CD1c-positive myeloid dendritic cell (primary cell): ENCODE measurements around the gene PPM1H.
A peak's percentile ranks its signal among the peaks of the same experiment; 100 is the strongest.

Source experiments
- DNase-seq: peaks from one replicate; pipeline ENCODE4 v3.0.0-alpha.2; 2016; ENCODE audit errors: extremely low spot score

PPM1H gene

GRCh38 chr12:62873826-62874448, 61.0 kb downstream of the PPM1H start:
- DNase-seq = no peak

- DNase-seq = no peak
Measured at GRCh38 chr12:62873116-62873825, 61.7 kb downstream of the PPM1H start.

GRCh38 chr12:62868820-62869219, 66.1 kb downstream of the PPM1H start:
- DNase-seq = no peak

- DNase-seq = no peak
Measured at GRCh38 chr12:62866451-62867082, 68.4 kb downstream of the PPM1H start.

- no peak for DNase-seq
Measured at GRCh38 chr12:62865937-62866336, 69.0 kb downstream of the PPM1H start.

GRCh38 chr12:62865065-62865464, 69.9 kb downstream of the PPM1H start:
- no peak for DNase-seq

- no peak for DNase-seq
Measured at GRCh38 chr12:62862259-62862881, 72.6 kb downstream of the PPM1H start.

GRCh38 chr12:62861586-62861985, 73.4 kb downstream of the PPM1H start:
- DNase-seq = no peak

- no peak for DNase-seq
Measured at GRCh38 chr12:62860501-62861411, 74.2 kb downstream of the PPM1H start.

- DNase-seq = no peak
Measured at GRCh38 chr12:62860020-62860419, 74.9 kb downstream of the PPM1H start.

GRCh38 chr12:62859321-62859737, 75.6 kb downstream of the PPM1H start:
- DNase-seq = no peak

- no peak for DNase-seq
Measured at GRCh38 chr12:62856454-62856853, 78.5 kb downstream of the PPM1H start.

GRCh38 chr12:62854024-62854423, 80.9 kb downstream of the PPM1H start:
- no peak for DNase-seq

GRCh38 chr12:62849398-62849797, 85.6 kb downstream of the PPM1H start:
- DNase-seq = no peak

- peak; percentile 8 for DNase-seq
Measured at GRCh38 chr12:62848418-62848817, 86.5 kb downstream of the PPM1H start.

- DNase-seq = no peak
Measured at GRCh38 chr12:62847709-62848108, 87.2 kb downstream of the PPM1H start.

- no peak for DNase-seq
Measured at GRCh38 chr12:62846491-62846890, 88.5 kb downstream of the PPM1H start.

- DNase-seq = no peak
Measured at GRCh38 chr12:62844915-62845314, 90.0 kb downstream of the PPM1H start.

GRCh38 chr12:62843716-62844115, 91.2 kb downstream of the PPM1H start:
- no peak for DNase-seq

- DNase-seq = peak; percentile 51
Measured at GRCh38 chr12:62841846-62842245, 93.1 kb downstream of the PPM1H start.

- DNase-seq = no peak
Measured at GRCh38 chr12:62840806-62841205, 94.1 kb downstream of the PPM1H start.
